ENCODE measurements around the gene RFTN2. TPM values are rescaled to one million over a fixed set of nuclear protein-coding genes. Genes with fewer than 3 reads are reported as not detected.
A peak's percentile ranks its signal among the peaks of the same experiment; 100 is the strongest.
"Not testable (repeated sequence)": the region's sequence is repeated elsewhere in the genome, so short reads cannot be mapped to it uniquely, and the experiment has no call there.

The RFTN2 gene
- 10 to 100 TPM; 18.3 to 36.6 (median 24.5) TPM for polyA plus RNA-seq (ENCODE audit: insufficient read length in 4 of 4)

GRCh38 chr2:197675246-197675645, at the start of gene RFTN2:
Gene RFTN2 (minus strand): TSS chr2:197675587. CDS start chr2:197675458, 129 bp downstream.
- peak in 2 of 4 donors; percentile 21 to 29 for DNase-seq (ENCODE audit: low read depth in 4 of 4, low spot score in 3 of 4)

- no peak for DNase-seq (ENCODE audit: low read depth in 4 of 4, low spot score in 3 of 4)
Observed at GRCh38 chr2:197717863-197718262, 42.5 kb upstream of the RFTN2 start.

GRCh38 chr2:197713271-197713670, 37.9 kb upstream of the RFTN2 start:
- DNase-seq (ENCODE audit: low read depth in 4 of 4, low spot score in 3 of 4): no peak

- DNase-seq (ENCODE audit: low read depth in 4 of 4, low spot score in 3 of 4): no peak
Observed at GRCh38 chr2:197711578-197711977, 36.2 kb upstream of the RFTN2 start.

- no peak for DNase-seq (ENCODE audit: low read depth in 4 of 4, low spot score in 3 of 4)
Observed at GRCh38 chr2:197710424-197711042, 35.1 kb upstream of the RFTN2 start.

- not testable (repeated sequence) for DNase-seq (ENCODE audit: low read depth in 4 of 4, low spot score in 3 of 4)
Observed at GRCh38 chr2:197709140-197709539, 33.8 kb upstream of the RFTN2 start.

- no peak for DNase-seq (ENCODE audit: low read depth in 4 of 4, low spot score in 3 of 4)
Observed at GRCh38 chr2:197708331-197708730, 32.9 kb upstream of the RFTN2 start.

GRCh38 chr2:197707316-197708213, 32.2 kb upstream of the RFTN2 start:
- no peak for DNase-seq (ENCODE audit: low read depth in 4 of 4, low spot score in 3 of 4)

- DNase-seq (ENCODE audit: low read depth in 4 of 4, low spot score in 3 of 4): no peak
Observed at GRCh38 chr2:197706839-197707207, 31.4 kb upstream of the RFTN2 start.

- DNase-seq (ENCODE audit: low read depth in 4 of 4, low spot score in 3 of 4): no peak
Observed at GRCh38 chr2:197705912-197706838, 30.8 kb upstream of the RFTN2 start.

GRCh38 chr2:197705121-197705911, 29.9 kb upstream of the RFTN2 start, which contains the start of gene MARS2:
Gene MARS2 (plus strand): TSS chr2:197705369. CDS start chr2:197705406, 37 bp downstream.
- peak; percentile 78 to 83 (median 82) for DNase-seq (ENCODE audit: low read depth in 4 of 4, low spot score in 3 of 4)

- no peak for DNase-seq (ENCODE audit: low read depth in 4 of 4, low spot score in 3 of 4)
Observed at GRCh38 chr2:197704434-197705120, 29.2 kb upstream of the RFTN2 start.

GRCh38 chr2:197700960-197701359, 25.6 kb upstream of the RFTN2 start:
- DNase-seq (ENCODE audit: low read depth in 4 of 4, low spot score in 3 of 4): no peak

GRCh38 chr2:197699724-197700123, 24.3 kb upstream of the RFTN2 start:
- not testable (repeated sequence) for DNase-seq (ENCODE audit: low read depth in 4 of 4, low spot score in 3 of 4)

GRCh38 chr2:197696571-197696970, 21.2 kb upstream of the RFTN2 start:
- DNase-seq (ENCODE audit: low read depth in 4 of 4, low spot score in 3 of 4): not testable (repeated sequence)

- DNase-seq (ENCODE audit: low read depth in 4 of 4, low spot score in 3 of 4): not testable (repeated sequence)
Observed at GRCh38 chr2:197695971-197696370, 20.6 kb upstream of the RFTN2 start.

GRCh38 chr2:197695206-197695605, 19.8 kb upstream of the RFTN2 start:
- DNase-seq (ENCODE audit: low read depth in 4 of 4, low spot score in 3 of 4): not testable (repeated sequence)

GRCh38 chr2:197677483-197677882, 2.1 kb upstream of the RFTN2 start:
- DNase-seq (ENCODE audit: low read depth in 4 of 4, low spot score in 3 of 4): no peak

- DNase-seq (ENCODE audit: low read depth in 4 of 4, low spot score in 3 of 4): no peak
Observed at GRCh38 chr2:197677056-197677455, 1.7 kb upstream of the RFTN2 start.
